H4 (cell line): ENCODE results near the gene BSN. TPM values are rescaled to one million over a fixed set of nuclear protein-coding genes. Genes with fewer than 3 reads are reported as not detected.
A peak's percentile ranks its signal among the peaks of the same experiment; 100 is the strongest.
"Not testable (repeated sequence)": the region's sequence is repeated elsewhere in the genome, so short reads cannot be mapped to it uniquely, and the experiment has no call there.

Source experiments
- DNase-seq: peaks from one replicate; pipeline ENCODE4 v3.0.0-alpha.2; 2015; ENCODE audit warnings: low spot score
- total RNA-seq: library from RNA; depleted of rRNA; stranded (reverse); fragments of >200 nt; shearing (Covaris generic); gene quantifications from 2 replicates; pipeline ENCODE4 v1.2.3, GENCODE V29; 2014

BSN gene
- total RNA-seq, 1 experiment from 2014 or later = 0.04 TPM

DNA sequence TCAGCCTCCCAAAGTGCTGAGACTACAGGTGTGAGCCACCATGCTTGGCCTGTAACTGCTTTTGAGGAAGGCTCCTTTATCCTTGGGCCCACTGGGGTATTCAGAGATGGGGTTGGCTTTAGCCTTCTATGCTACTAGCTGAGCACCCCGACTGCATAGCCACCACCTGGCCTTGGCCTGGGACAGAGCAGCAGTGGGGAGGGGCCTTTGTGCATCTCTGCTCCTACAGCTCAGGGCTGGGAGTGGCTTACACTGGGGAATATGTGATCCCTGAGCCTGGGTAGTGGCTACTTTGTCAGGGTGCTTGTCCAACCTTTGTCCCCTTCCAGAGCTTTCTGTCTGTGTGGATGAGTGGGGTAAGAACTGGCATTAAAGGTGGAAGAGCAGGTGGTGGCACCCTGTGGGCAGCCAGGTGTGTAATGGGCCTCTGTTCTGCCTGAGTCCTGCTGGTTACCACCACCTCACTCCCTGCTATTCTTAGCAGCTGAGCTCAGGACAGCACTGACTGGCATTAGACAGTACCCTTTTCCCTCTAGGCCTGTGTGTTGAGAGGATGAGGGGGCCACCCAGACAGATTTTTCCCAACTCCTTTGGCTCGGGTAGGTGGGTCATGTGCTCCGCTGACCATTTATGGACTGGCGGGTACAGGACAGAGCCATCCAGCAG is 141.2 kb downstream of the BSN start:
- not testable (repeated sequence) for DNase-seq

DNA sequence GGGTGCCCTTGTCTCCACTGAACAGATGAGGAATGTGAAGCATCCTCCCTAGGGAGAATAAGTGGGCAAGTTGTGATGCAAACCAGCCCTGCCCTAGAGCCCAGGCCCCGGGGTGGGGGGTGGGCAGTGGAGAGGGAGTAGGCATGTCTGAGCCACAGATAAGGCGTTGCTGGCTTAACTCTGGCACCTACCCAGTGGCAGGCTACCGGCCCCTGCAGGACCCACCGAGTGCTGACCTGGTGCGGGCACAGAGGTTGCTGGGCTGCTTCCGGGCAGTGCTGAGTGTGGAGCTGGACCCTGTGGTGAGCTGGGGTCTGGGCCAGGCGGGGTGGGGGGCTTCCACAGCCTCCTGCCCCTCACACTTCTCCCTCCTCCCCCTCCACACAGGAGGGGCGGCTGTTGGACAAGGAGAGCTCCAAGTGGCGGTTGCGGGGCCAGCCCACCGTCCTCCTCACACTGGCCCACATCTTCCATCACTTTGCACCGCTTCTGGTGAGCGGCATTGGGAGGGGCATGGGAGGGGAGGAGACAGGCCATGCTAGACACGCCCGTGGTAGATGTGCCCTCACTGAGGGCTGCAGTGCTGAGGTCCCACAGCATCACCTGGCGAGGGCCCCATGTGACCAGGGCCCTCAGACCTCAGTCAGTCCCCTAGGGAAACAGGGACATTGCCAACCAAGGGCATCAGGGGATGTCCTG is 145.2 kb downstream of the BSN start:
- DNase-seq = no peak

DNA sequence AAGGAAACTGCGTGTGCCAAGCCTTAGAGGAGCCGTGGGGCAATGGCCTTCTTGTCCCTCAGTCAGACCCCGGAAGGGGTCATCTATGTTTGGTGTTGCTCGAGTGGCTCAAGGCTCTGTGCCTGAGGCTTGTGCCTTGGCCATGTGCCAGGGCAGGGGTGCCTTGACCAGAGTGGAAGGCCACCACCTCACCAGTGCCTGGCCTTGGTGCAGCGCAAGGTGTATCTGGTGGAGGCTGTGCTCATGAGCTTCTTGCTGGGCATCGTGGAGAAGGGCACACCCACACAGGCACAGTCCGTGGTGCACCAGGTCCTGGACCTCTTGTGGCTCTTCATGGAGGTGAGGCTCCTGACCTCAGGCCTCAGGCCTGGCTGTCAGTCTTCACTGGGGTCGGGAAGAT is 145.7 kb downstream of the BSN start:
- DNase-seq = no peak

DNA sequence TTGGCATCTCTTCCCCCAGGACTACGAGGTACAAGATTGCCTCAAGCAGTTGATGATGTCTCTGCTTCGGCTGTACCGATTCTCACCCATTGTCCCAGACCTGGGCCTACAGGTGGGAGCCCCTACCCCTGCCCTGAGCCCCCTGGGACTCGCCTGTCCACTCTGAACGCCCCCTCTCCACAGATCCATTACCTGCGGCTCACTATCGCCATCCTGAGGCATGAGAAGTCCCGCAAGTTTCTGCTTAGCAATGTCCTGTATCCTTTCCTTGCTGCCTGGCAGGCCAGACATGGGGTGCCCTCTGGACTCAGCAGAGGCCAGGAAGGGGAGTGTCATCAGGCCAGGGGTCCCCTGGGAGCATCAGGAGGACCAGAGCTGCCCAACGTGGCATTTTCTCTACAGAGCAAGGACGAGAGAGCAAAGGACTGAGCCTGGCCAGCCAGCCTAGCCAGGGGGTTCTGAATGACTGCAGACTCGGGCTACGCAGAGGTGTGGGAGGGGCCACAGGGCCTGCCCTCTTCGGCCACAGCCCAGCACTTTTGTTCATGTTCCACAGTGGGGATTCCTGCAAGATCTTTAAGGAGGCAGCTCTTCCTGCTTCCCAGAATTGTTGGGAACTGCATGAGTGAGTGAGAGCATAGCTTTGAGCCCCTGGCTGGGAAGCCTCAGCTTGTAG is 146.3 kb downstream of the BSN start:
- DNase-seq = no peak

DNA sequence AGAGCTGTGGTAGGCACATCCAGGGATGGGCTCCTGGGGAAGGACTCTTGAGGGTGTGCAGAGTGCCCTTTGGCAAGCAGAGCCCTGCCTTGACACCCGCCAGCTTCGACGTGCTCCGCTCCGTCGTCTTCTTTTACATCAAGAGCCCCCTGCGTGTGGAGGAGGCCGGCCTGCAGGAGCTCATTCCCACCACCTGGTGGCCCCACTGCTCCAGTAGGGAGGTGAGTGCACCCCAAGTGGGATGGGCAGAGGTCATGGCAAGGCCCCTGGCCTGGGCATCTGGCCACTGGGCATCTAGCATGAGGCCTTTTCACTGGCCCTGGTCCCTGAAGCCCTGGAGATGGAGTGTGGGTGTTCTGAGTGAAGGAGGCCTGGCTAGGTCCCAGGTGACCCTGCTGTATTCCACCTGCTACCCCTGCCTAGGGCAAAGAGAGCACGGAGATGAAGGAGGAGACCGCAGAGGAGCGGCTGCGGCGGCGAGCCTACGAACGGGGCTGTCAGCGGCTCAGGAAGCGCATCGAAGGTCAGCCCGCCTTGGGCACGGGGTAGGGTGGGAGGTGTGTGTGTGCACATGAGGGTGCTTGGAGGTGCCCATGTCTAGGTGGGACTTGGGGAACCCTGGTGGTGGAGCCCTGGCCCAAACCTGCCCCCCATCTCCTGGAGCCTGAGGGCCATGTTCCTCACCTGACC is 147.3 kb downstream of the BSN start:
- DNase-seq = no peak

DNA sequence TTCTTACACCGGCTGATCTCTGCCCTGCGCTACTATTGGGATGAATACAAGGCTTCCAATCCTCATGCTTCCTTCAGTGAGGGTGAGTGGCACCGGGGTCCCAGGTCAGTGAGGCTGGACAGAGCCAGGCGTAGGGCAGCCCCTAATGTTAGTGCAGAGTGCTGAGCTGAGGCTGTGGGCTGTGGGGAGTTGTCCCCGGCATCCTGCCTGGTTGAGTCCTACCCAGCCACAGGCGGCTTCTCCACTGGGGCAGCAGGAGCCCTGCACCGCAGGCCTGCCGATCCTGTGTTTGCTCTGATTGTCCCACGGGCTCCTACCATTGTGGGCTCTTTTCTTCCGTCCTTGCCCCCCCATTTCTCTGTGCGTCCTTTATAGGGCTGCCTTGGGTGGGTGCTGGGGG is 148.4 kb downstream of the BSN start:
- DNase-seq = no peak

DNA sequence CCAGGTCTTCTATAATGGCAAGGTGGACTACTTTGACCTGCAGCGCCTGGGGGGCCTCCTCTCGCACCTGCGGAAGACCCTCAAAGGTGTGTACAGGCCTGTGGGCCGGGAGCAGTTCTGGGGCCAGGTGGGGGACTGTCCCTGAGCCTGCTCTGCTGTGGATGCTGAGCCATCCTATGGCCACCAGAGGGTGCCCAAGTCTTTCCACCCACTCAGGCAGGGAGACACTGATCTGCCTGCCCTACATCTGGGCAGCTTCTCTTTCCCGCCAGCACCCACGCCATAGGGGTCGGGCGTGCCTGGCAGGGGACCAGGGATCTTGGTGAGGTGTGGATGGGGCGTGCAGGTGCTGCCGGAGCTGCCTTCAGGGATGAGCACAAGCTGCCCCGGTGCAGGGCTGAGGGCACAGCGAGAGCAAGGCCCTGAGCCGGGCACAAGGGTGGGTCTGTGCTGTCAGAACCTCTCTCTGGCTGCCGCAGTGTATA is 149.2 kb downstream of the BSN start:
- DNase-seq = peak; percentile 52

DNA sequence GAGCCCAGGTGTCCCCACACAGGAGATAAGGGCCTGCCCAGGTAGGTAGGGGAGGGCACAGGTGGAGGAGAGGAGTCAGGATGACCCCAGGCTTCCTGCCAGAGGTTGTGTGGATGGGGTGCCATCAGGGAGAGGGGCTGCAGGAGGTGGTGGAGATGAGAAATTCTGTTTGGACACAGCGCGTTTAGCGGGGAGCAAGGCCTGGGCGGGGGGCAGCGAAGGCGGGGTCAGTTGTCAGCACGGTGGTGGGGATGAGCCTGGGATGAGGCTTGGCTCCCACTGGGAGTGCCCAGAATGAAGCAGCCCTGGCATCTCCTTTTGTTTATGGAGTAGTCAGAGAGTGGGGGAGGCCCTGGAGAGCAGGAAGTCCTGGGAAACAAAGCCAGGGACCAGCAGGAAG is 149.7 kb downstream of the BSN start:
- no peak for DNase-seq

DNA sequence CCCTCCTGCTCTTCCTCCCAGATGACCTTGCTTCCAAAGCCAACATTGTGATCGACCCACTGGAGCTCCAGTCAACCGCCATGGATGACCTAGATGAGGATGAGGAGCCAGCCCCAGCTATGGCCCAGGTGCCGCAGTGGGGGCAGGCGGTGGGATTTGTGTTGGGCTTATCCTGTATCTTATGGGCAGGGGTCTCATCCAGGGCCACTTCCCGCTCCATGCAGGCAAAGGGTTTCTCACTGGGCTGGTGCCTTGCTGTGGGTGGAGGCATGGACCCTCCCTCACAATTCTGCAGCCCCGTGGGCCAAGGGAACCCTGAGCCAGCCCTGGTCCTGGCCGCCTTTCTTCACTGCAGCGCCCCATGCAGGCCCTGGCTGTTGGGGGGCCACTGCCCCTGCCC is 150.4 kb downstream of the BSN start:
- no peak for DNase-seq

DNA sequence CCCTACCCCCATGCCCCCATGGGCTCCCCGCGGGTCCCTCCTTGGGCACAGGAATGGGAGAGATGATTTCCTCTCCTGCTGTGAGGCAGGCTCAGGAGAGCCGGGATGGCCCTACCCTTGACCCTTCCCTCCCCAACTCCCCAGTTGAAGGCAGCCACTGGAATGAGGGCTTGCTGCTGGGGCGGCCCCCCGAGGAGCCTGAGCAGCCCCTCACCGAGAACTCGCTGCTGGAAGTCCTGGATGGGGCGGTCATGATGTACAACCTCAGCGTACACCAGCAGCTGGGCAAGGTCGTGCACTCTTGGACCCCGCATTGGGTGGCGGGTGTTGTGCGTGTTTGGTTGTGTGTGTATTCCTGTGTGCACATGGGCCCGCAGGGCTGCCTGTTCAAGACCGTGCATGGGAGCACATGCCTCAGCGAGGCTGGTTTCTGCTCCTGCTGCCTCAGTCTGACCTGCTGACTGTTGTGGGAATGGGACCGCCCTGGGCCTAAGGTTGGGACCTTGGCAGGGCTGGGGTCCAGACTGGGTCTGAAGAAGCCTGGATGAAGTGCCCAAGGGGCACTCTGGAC is 151.2 kb downstream of the BSN start:
- DNase-seq = no peak

DNA sequence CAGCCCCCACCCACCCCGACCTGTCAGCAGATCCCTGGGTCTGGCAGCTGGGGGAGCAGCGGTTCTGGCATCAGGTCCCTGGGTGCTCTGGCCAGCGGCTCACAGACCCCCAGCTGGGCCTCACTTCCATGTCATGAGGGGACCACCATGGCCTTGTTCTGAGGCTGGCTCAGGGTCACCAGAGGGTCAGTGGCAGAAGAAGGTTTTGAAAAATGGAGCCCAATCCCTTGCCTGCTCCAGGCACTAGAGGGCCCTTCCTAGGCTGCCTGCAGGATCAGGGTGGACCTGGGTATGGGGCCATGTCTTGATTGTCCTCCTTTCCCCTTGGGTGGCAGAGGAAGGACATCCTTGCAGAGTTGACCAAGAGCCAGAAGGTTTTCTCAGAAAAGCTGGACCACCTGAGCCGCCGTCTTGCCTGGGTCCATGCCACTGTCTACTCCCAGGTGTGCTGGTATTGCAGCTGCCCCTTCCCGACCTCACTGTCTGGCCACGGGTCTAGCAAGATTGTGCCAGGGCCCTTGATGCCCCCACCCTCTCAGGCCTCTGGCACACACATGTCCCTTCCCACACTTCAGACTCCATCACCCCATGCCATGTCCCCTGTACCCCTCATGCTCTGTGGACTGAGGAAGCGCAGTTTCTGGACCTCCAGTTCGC is 152.3 kb downstream of the BSN start:
- DNase-seq = no peak

DNA sequence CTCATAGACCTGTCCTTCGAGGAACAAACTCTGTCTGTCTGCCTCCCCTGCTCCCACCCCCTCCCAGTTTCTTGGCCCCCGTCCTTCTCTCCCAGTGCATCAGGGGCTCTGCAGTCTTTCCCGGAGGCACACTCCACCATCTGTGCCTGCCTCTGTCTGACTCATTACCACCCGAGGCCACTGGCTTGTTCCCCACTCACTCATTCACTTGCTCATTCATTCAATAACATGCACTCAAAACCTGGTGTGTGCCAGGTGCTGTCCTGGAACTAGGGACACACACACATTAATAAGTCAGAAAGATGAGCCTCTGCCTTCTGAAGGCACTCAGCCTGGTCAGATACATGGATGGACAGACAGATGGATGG is 152.8 kb downstream of the BSN start:
- no peak for DNase-seq

DNA sequence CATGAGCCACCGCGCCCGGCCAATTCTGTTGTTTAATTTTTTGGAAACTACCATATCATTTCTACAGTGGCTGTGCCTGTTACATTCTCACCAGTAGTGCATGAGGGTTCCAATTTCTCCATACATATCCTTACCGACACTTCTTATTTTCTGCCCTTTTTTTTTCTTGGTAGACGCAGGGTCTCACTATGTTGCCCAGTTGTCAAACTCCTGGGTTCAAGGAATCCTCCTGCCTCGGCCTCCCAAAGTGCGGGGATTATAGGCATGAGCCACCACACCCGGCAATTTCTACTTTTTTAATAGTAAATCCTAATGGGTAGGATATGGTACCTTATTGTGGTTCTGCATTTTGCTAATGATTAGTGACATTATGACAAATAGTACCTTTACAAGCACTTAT is 155.6 kb downstream of the BSN start:
- DNase-seq = no peak

DNA sequence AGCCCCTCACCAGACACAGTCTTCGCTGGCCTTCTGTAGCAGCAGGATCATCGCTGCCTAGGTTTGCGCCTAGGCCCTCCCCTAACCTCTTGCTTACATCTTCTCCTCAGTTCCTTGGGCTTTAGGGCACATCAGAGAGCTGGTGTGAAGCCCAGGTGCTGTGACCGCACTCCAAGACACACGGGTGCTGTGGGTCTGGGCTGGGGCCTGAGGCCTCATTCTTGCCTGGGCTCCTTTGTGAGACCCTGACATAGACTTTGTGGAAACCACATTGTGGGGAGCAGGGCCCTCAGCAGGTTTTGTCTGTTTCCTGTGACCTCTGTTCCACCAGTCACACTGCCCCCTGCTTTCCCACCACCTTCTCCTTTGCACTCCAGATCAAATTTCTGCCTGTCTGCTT is 157.2 kb downstream of the BSN start:
- DNase-seq = no peak

DNA sequence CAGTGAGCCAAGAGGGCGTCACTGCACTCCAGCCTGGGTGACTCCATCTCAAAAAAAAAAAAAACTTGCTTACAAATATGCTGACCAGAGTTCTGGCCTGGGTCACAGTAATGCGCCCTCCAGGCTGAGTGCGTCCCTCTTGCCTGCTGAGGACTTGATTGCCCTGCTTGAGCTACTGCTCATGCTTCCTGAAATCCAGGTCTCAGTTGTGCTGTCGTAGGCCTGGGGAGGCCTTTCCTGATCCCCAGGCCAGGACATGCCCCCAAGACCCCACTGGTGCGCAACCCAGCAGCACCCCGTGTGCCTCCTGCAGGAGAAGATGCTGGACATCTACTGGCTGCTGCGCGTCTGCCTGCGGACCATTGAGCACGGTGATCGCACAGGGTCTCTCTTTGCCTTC is 157.9 kb downstream of the BSN start:
- no peak for DNase-seq

DNA sequence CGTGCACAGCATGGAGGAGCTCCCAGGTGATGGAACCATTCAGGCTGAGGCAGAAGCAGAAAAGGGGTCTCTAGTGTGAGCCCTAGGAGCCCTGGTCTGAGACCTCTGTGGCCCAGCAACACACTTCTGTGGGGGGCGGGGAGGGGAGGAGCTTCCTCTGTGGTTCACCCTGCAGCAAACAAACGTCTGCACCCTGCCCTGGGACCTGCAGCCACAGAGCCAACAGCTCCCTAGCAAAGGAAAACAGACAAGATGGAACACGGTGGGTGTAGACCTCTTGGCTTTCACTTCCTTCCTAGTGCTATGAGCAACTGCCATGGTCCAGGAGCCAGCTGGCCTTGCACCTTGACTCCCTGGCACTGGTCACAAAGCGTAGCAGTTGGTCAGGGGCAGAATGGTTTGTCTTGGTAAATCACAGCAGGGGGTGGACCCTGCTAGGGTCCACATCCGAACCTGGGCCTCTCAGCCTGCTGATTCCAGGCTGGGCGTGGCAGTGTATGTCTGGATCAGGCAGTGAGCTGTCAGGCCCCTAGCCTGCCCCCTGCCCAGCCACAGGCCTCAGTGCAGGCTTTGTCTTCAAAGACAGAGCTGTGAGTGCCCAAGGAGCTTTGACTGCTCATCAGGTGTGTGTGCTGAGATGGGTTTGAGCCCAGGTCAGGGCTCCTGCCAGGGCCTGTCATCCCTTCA is 158.5 kb downstream of the BSN start:
- no peak for DNase-seq

DNA sequence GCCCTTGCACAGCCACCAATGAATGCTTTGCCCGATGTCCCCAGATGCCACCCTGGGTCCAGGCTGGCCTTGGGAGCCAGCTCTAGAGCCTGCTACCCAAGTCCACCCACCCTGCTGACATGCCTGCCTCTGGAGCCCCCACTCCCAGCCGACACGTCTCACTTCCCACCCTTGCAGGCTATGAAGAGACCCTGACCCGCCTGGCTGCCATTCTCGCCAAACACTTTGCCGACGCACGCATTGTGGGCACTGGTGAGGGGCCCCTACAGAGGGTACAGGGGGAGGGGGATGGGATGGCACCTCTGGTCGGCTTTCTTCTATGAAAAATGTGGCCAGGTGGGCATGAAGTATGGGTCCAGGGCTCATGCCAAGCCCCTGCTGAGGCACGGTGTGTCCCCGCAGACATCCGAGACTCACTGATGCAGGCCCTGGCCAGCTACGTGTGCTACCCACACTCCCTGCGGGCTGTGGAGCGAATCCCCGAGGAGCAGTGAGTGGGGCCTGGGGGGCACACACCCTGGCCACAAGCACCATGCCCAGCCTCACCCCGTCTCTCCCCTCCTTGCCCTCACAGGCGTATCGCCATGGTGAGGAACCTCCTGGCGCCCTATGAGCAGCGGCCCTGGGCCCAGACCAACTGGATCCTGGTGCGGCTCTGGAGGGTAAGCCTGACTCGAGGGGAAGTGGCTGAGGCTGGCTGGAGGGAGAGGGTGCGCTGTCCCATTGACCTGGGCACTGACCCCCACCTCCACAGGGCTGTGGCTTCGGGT is 159.2 kb downstream of the BSN start:
- no peak for DNase-seq

DNA sequence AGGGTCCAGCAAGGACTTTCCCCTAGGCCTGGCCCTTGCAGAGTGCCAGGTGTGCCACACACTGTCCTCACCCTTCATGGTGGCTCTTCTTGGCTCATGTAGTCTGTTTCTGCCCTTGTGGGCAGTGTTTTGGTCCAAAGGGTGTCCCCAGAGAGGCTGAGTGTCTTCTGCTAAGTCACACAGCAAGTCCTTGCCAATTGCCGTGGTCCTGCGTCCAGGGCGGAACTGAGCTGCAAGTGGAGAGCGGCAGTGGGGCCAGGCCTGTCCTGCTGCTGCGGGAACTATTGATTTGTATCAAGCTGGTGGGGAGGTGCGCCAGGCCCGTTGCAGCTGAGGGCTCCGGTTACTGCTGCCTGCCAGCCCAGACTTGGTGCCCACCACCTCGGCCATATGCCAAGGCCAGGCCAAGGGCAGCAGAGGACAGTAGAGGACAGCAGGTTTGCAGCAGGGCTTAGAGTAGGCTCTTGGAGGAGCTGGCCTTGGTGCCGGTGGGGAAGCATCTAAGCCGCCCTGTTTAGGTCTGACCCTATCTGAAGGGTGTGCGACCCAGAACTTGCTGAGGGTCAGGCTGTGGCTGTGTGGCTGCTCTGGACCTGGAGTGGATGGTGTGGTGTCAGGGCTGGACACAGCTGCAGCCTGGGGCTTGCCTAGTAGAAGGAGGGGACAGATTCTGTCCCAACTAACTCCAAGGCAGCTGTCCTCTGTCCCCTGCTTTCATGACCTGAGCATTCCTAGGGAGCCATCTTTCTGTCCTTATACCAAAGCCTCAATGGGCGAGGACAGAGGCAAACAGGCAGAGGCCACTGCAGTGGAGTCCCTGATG is 160.7 kb downstream of the BSN start:
- no peak for DNase-seq

DNA sequence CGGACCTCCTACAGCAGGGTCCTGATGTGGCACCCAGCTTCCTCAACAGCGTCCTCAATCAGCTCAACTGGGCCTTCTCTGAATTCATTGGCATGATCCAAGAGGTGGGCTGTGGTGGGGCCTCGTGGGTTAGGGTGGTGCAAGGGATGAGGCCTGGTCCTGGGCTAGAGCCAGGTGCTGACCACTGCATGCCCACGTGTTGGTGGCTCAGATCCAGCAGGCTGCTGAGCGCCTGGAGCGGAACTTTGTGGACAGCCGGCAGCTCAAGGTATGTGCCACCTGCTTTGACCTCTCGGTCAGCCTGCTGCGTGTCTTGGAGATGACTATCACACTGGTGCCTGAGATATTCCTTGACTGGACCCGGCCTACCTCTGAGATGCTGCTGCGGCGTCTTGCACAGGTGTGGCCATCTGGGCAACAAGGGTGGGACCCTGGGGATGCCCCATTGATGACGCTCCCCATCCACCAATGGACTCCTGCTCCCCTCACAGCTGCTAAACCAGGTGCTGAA is 161.4 kb downstream of the BSN start:
- no peak for DNase-seq
